ENCODE results near the gene ZCCHC8. TPM values are rescaled to one million over a fixed set of nuclear protein-coding genes. Genes with fewer than 3 reads are reported as not detected.

Gene ZCCHC8
- total RNA-seq, 4 donors from 2014 or later: 30.4 to 40.8 (median 37.5) TPM

- no peaks in the 10 kb centered on the region for H3K36me3 ChIP-seq
- TF ChIP-seq CTCF (IDR thresholded peaks at IDR 0.05): no peak
- TF ChIP-seq POLR2A (IDR thresholded peaks at IDR 0.05): peak in 1 of 2 donors; percentile 48
- H3K4me1 ChIP-seq: peaks cover 21 to 34% of the 10 kb centered on the region in 2 donors
- WGBS, 2 donors: 24 to 33% methylated on average over 19 to 21 of the region's 21 CpGs
- no peaks in the 10 kb centered on the region for H3K27me3 ChIP-seq
- intact Hi-C loops (cut with DNase I): no loop called here
- peak overlapping the region; percentile 1 to 95 (median 35) for H3K4me3 ChIP-seq (replicated peaks in 1 of 3)
- peak in 1 of 2 donors; percentile 12 for DNase-seq
- H3K27ac ChIP-seq: peak overlapping the region; percentile 75 to 87 (median 83)
- H3K9me3 ChIP-seq: no peaks in the 10 kb centered on the region
These were observed 77.2 kb downstream of the ZCCHC8 start for GRCh38 chr12:122423258-122424165.

GRCh38 chr12:122422730-122423257 is 77.9 kb downstream of the ZCCHC8 start:
- WGBS, 2 donors: 3 to 8% methylated on average over 8 to 11 of the region's 39 CpGs
- TF ChIP-seq POLR2A (IDR thresholded peaks at IDR 0.05) (no peak), CTCF (IDR thresholded peaks at IDR 0.05) (no peak)
- intact Hi-C loops (cut with DNase I): no loop called here
- Histone ChIP-seq H3K4me1 (peaks cover 21 to 40% of the 10 kb centered on the region in 2 donors), H3K9me3 (no peaks in the 10 kb centered on the region), H3K27ac (peak overlapping the region; percentile 75 to 87 (median 83)), H3K27me3 (no peaks in the 10 kb centered on the region), H3K36me3 (no peaks in the 10 kb centered on the region), H3K4me3 (replicated peaks in 1 of 3) (peak overlapping the region; percentile 1 to 95 (median 35))
- DNase-seq: peak; percentile 29 to 32

GRCh38 chr12:122421821-122422729 is 78.7 kb downstream of the ZCCHC8 start, which contains the start of gene CLIP1:
TSS of gene CLIP1 (minus strand) at chr12:122422669. CDS start at chr12:122380452, 42,217 bp downstream.
- Histone ChIP-seq H3K27ac (peak within 1 kb of the TSS; percentile 99), H3K36me3 (no peaks in the 10 kb centered on the region), H3K4me1 (peaks cover 21 to 40% of the 10 kb centered on the region in 2 donors), H3K4me3 (replicated peaks in 1 of 3) (peak within 1 kb of the TSS; percentile 43 to 95 (median 95)), H3K9me3 (no peaks in the 10 kb centered on the region), H3K27me3 (no peaks in the 10 kb centered on the region)
- peak; percentile 85 to 87 for DNase-seq
- intact Hi-C loops (cut with DNase I): no loop called here
- whole genome bisulfite sequencing, 2 donors: 0 to 1% methylated on average over 6 to 12 of the region's 118 CpGs
- TF ChIP-seq POLR2A (IDR thresholded peaks at IDR 0.05) (peak; percentile 85 to 87), CTCF (IDR thresholded peaks at IDR 0.05) (peak in 3 of 6 experiments; percentile 23 to 44 (median 26))

Small RNA genes lying within 50 kb of the gene (small RNA-seq; reads per million reads assigned to genes)
- gene RF00411: not detected

Other genes starting within 250 kb of the ZCCHC8 start
- gene VPS33A, start 234.4 kb downstream of the ZCCHC8 start, total RNA-seq: 10 to 100 TPM; 14.3 to 16.4 (median 16.1) TPM
- gene CLIP1, start 78.3 kb downstream of the ZCCHC8 start, total RNA-seq: 100 to 1,000 TPM; 118 to 189 (median 143) TPM
- gene RSRC2, start 26.0 kb upstream of the ZCCHC8 start, total RNA-seq: 10 to 100 TPM; 70.4 to 93.2 (median 87.5) TPM
- gene KNTC1, start 26.3 kb upstream of the ZCCHC8 start, total RNA-seq: 10 to 100 TPM in 2 of 4 donors, 1 to 10 TPM in 2; 7.3 to 13.1 (median 9.5) TPM
- gene HCAR2, start 202.4 kb upstream of the ZCCHC8 start, total RNA-seq: not detected
- gene HCAR3, start 215.9 kb upstream of the ZCCHC8 start, total RNA-seq: under 1 TPM in 2 of 4 donors, not detected in 2; 0.42 to 0.56 TPM
- gene HCAR1, start 229.9 kb upstream of the ZCCHC8 start, total RNA-seq: 1 to 10 TPM in 3 of 4 donors, under 1 TPM in 1; 0.92 to 4.0 (median 2.0) TPM